ENCODE results near the gene CASKIN2. TPM values are rescaled to one million over a fixed set of nuclear protein-coding genes. Genes with fewer than 3 reads are reported as not detected.
A peak's percentile ranks its signal among the peaks of the same experiment; 100 is the strongest.

CASKIN2 gene
- polyA plus RNA-seq, 2 of the 4 experiments (the other 2 are of a cell fraction) = 3.6 to 11.2 TPM

- ChIA-PET POLR2A (interaction anchor here (1.0 kb wide), 1 partner anchor 11 kb away, joined by 4 read pairs; the partner anchor contains the start of gene TMEM94), CTCF (interaction anchor here (0.9 to 2.1 kb wide), 6 partner anchors 8 to 154 kb away, joined by 3 to 6 read pairs (median 4); no protein-coding TSS in a partner anchor)
- H3K27ac ChIP-seq = no peak overlapping the region
- TF ChIP-seq ZNF302 (CRISPR knock-in tag; IDR thresholded peaks at IDR 0.05) (no peak), SREBF2 (IDR thresholded peaks at IDR 0.05) (no peak)
- no peak for DNase-seq (ENCODE audit: low read depth in 1 of 2, low spot score in 1 of 2)
- peak; percentile 30 to 48; a peak in 3 of 6 replicates for ATAC-seq
- no peaks in the 10 kb centered on the region for H3K9me3 ChIP-seq
- 81% methylated on average over 8 of the region's 8 CpGs for WGBS (ENCODE audit: missing lambda C conversion rate)
- FAIRE-seq = no peak
- H3K4me1 ChIP-seq = peaks cover 3% of the 10 kb centered on the region; the same call in 1 of the 3 replicates
- H3K4me3 ChIP-seq = no peak overlapping the region
- no peak overlapping the region for H3K4me2 ChIP-seq
These were observed 47.0 kb downstream of the CASKIN2 start for GRCh38 chr17:75468291-75468754.

- POLR2A ChIA-PET = no interaction called here
- no peak for FAIRE-seq
These were observed 50.3 kb downstream of the CASKIN2 start for GRCh38 chr17:75465039-75465438.

GRCh38 chr17:75463603-75464002, 51.7 kb downstream of the CASKIN2 start:
- no peak overlapping the region for H3K27ac ChIP-seq
- ATAC-seq (no peak), FAIRE-seq (no peak), DNase-seq (ENCODE audit: low read depth in 1 of 2, low spot score in 1 of 2) (no peak)
- ChIA-PET CTCF (interaction anchor here (0.5 to 1.1 kb wide), 5 partner anchors 8 to 162 kb away, joined by 3 to 4 read pairs (median 3); partner anchors contain the start of gene TSEN54), POLR2A (interaction anchor here (1.1 kb wide), 1 partner anchor 11 kb away, joined by 5 read pairs; no protein-coding TSS in a partner anchor)
- H3K4me3 ChIP-seq = no peak overlapping the region
- WGBS (ENCODE audit: missing lambda C conversion rate) = 98% methylated on average over 2 of the region's 2 CpGs
- peaks cover 14% of the 10 kb centered on the region; the same call in 2 of the 3 replicates for H3K4me1 ChIP-seq
- no peak overlapping the region for H3K4me2 ChIP-seq
- no peaks in the 10 kb centered on the region for H3K9me3 ChIP-seq
- no peak for TF ChIP-seq PBX3 (IDR thresholded peaks at IDR 0.05)
- TF ChIP-seq MYC (IDR thresholded peaks at IDR 0.05; ENCODE audit: borderline replicate concordance, low read length) = no peak
- TF ChIP-seq RNF2 (IDR thresholded peaks at IDR 0.05; ENCODE audit: borderline replicate concordance, low read depth) = no peak
- TF ChIP-seq HOXB13 (CRISPR knock-in tag; IDR thresholded peaks at IDR 0.05; ENCODE audit: low read depth) = no peak
- no peak for TF ChIP-seq FOSB (CRISPR knock-in tag; IDR thresholded peaks at IDR 0.05)

More at GRCh38 chr17:75465039-75465438, 50.3 kb downstream of the CASKIN2 start:
- Histone ChIP-seq H3K9me3 (no peaks in the 10 kb centered on the region), H3K4me3 (no peak overlapping the region), H3K27ac (no peak overlapping the region), H3K4me1 (peaks cover 3% of the 10 kb centered on the region; the same call in 1 of the 3 replicates), H3K4me2 (no peak overlapping the region)
- TF ChIP-seq MYC (IDR thresholded peaks at IDR 0.05; ENCODE audit: borderline replicate concordance, low read length) = no peak
- TF ChIP-seq RAD21 (conservative IDR thresholded peaks at IDR 0.05 in 1 of 2, IDR thresholded peaks at IDR 0.05 in 1 of 2) = no peak
- TF ChIP-seq MAFK (IDR thresholded peaks at IDR 0.05; ENCODE audit: partially characterized antibody) = no peak
- TF ChIP-seq NR3C1 (IDR thresholded peaks at IDR 0.05) = no peak
- TF ChIP-seq EHF (CRISPR knock-in tag; IDR thresholded peaks at IDR 0.05) = no peak
- TF ChIP-seq JUN (IDR thresholded peaks at IDR 0.05) = no peak
- no peak for TF ChIP-seq RNF2 (IDR thresholded peaks at IDR 0.05; ENCODE audit: borderline replicate concordance, low read depth)
- no peak for TF ChIP-seq GATA3 (IDR thresholded peaks at IDR 0.05; ENCODE audit: borderline replicate concordance)
- no peak for TF ChIP-seq FOSB (CRISPR knock-in tag; IDR thresholded peaks at IDR 0.05)
- WGBS (ENCODE audit: missing lambda C conversion rate) = 86% methylated on average over 6 of the region's 6 CpGs
- no peak for DNase-seq (ENCODE audit: low read depth in 1 of 2, low spot score in 1 of 2)
- CTCF ChIA-PET = interaction anchor here (0.9 to 1.1 kb wide), 2 partner anchors 9 to 35 kb away, joined by 3 to 4 read pairs; partner anchors contain the start of gene TMEM94
- no peak for ATAC-seq

GRCh38 chr17:75460295-75460694, 55.0 kb downstream of the CASKIN2 start:
- ChIA-PET CTCF (interaction anchor here (0.7 to 2.3 kb wide), 6 partner anchors 9 to 346 kb away, joined by 3 to 5 read pairs (median 4); partner anchors contain the start of gene TSEN54), POLR2A (interaction anchor here (0.7 kb wide), 1 partner anchor 134 kb away, joined by 3 read pairs; no protein-coding TSS in a partner anchor)
- H3K4me2 ChIP-seq = no peak overlapping the region
- TF ChIP-seq POLR2A (IDR thresholded peaks at IDR 0.05; ENCODE audit: low read length) (no peak), ZNF302 (CRISPR knock-in tag; IDR thresholded peaks at IDR 0.05) (no peak), RAD21 (conservative IDR thresholded peaks at IDR 0.05 in 1 of 2, IDR thresholded peaks at IDR 0.05 in 1 of 2) (no peak), JUNB (IDR thresholded peaks at IDR 0.05) (no peak), ZC3H11A (IDR thresholded peaks at IDR 0.05) (no peak), NPAS2 (CRISPR knock-in tag; IDR thresholded peaks at IDR 0.05; ENCODE audit: borderline replicate concordance) (no peak), KDM1A (IDR thresholded peaks at IDR 0.05; ENCODE audit: low read depth) (no peak), HMGXB4 (CRISPR knock-in tag; IDR thresholded peaks at IDR 0.05; ENCODE audit: borderline replicate concordance) (no peak), CHD4 (IDR thresholded peaks at IDR 0.05; ENCODE audit: borderline replicate concordance) (no peak), CHD2 (IDR thresholded peaks at IDR 0.05; ENCODE audit: low read length, partially characterized antibody) (no peak), EP300 (IDR thresholded peaks at IDR 0.05) (no peak), REST (IDR thresholded peaks at IDR 0.05) (no peak), NR3C1 (IDR thresholded peaks at IDR 0.05) (no peak)
- 96% methylated on average over 4 of the region's 4 CpGs for WGBS (ENCODE audit: missing lambda C conversion rate)
- no peak overlapping the region for H3K4me3 ChIP-seq
- no peak for DNase-seq (ENCODE audit: low read depth in 1 of 2, low spot score in 1 of 2)
- FAIRE-seq = no peak
- ATAC-seq = no peak
- H3K4me1 ChIP-seq = peaks cover 23% of the 10 kb centered on the region
- H3K9me3 ChIP-seq = no peaks in the 10 kb centered on the region
- H3K27ac ChIP-seq = no peak overlapping the region

Data from A549 (cell line).